SKM-1 treated with dmso at 0.1 percent for 144 hours (cell line): ENCODE data around the gene FAM81A.
A peak's percentile ranks its signal among the peaks of the same experiment; 100 is the strongest.

ENCODE experiments used
- DNase-seq: peaks from one replicate; lab custom pipeline; 2025; ENCODE audit not compliant: unreplicated experiment; lab: John Stamatoyannopoulos, UW

Gene FAM81A

GRCh38 chr15:59539799-59540198, 101.8 kb downstream of the FAM81A start:
- peak; percentile 22 for DNase-seq

- DNase-seq: no peak
Measured at GRCh38 chr15:59540654-59541053, 102.7 kb downstream of the FAM81A start.

GRCh38 chr15:59541750-59542149, 103.8 kb downstream of the FAM81A start:
- DNase-seq: no peak

GRCh38 chr15:59543721-59544547, 105.9 kb downstream of the FAM81A start:
- DNase-seq: peak; percentile 63

GRCh38 chr15:59545573-59545972, 107.6 kb downstream of the FAM81A start:
- no peak for DNase-seq

GRCh38 chr15:59548501-59549226, 110.7 kb downstream of the FAM81A start:
- no peak for DNase-seq

- no peak for DNase-seq
Measured at GRCh38 chr15:59549301-59550185, 111.6 kb downstream of the FAM81A start.

- peak; percentile 29 for DNase-seq
Measured at GRCh38 chr15:59550530-59550929, 112.5 kb downstream of the FAM81A start.

GRCh38 chr15:59550956-59551355, 113.0 kb downstream of the FAM81A start:
- no peak for DNase-seq

- DNase-seq: no peak
Measured at GRCh38 chr15:59553879-59554735, 116.1 kb downstream of the FAM81A start.

GRCh38 chr15:59555696-59556095, 117.7 kb downstream of the FAM81A start:
- DNase-seq: no peak

GRCh38 chr15:59556380-59556779, 118.4 kb downstream of the FAM81A start:
- no peak for DNase-seq

GRCh38 chr15:59557581-59557980, 119.6 kb downstream of the FAM81A start:
- peak; percentile 41 for DNase-seq

- DNase-seq: no peak
Measured at GRCh38 chr15:59558851-59559250, 120.9 kb downstream of the FAM81A start.

GRCh38 chr15:59561547-59561946, 123.6 kb downstream of the FAM81A start:
- no peak for DNase-seq

- DNase-seq: no peak
Measured at GRCh38 chr15:59562448-59563186, 124.6 kb downstream of the FAM81A start.

- no peak for DNase-seq
Measured at GRCh38 chr15:59565299-59565698, 127.3 kb downstream of the FAM81A start.

- no peak for DNase-seq
Measured at GRCh38 chr15:59567324-59567723, 129.3 kb downstream of the FAM81A start.

GRCh38 chr15:59569477-59569876, 131.5 kb downstream of the FAM81A start:
- no peak for DNase-seq

- no peak for DNase-seq
Measured at GRCh38 chr15:59570315-59570714, 132.3 kb downstream of the FAM81A start.
